ENCODE results near the gene COQ5. TPM values are rescaled to one million over a fixed set of nuclear protein-coding genes. Genes with fewer than 3 reads are reported as not detected.
A peak's percentile ranks its signal among the peaks of the same experiment; 100 is the strongest.
"Not testable (repeated sequence)": the region's sequence is repeated elsewhere in the genome, so short reads cannot be mapped to it uniquely, and the experiment has no call there.

COQ5 gene
- polyA plus RNA-seq, 1 donor from 2014 or later: 91.6 TPM

GRCh38 chr12:120534203-120534702 is 5.3 kb upstream of the COQ5 start, which contains the start of gene RNF10:
RNF10 (plus strand) TSS chr12:120534356; CDS start chr12:120534812, 456 bp downstream.
- H3K9ac ChIP-seq (ENCODE audit: low read length): peak within 1 kb of the TSS; percentile 96
- no peaks in the 10 kb centered on the region for H3K9me3 ChIP-seq (ENCODE audit: low read length)
- peak within 1 kb of the TSS; percentile 87 for H3K27ac ChIP-seq (ENCODE audit: low read length)
- no peaks in the 10 kb centered on the region for H3K27me3 ChIP-seq (ENCODE audit: insufficient read depth, low read depth, low read length)
- no peaks in the 10 kb centered on the region for H3F3A ChIP-seq (ENCODE audit: insufficient read depth, low read length, poor library complexity, severe bottlenecking)
- H3K36me3 ChIP-seq (ENCODE audit: insufficient read depth, low read length): no peaks in the 10 kb centered on the region
- peak within 1 kb of the TSS; percentile 100 for H3K4me3 ChIP-seq (ENCODE audit: low read length)
- TF ChIP-seq POLR2AphosphoS5 (IDR thresholded peaks at IDR 0.05) (peak; percentile 99), SMC3 (conservative IDR thresholded peaks at IDR 0.05; ENCODE audit: poor library complexity) (peak; percentile 14), CTCF (IDR thresholded peaks at IDR 0.05; ENCODE audit: poor library complexity, severe bottlenecking) (no peak), EP300 (conservative IDR thresholded peaks at IDR 0.05; ENCODE audit: poor library complexity, severe bottlenecking) (peak; percentile 40), TAF1 (IDR thresholded peaks at IDR 0.05; ENCODE audit: low read depth) (peak; percentile 75), EZH2 (IDR thresholded peaks at IDR 0.05; ENCODE audit: borderline replicate concordance, insufficient read depth, low read length, poor library complexity, severe bottlenecking) (no peak), REST (IDR thresholded peaks at IDR 0.05; ENCODE audit: borderline replicate concordance) (peak; percentile 75), RAD21 (conservative IDR thresholded peaks at IDR 0.05) (no peak), MXI1 (conservative IDR thresholded peaks at IDR 0.05; ENCODE audit: poor library complexity, severe bottlenecking) (peak; percentile 65)
- H4K20me1 ChIP-seq (ENCODE audit: insufficient read depth): peaks cover 15% of the 10 kb centered on the region
- H3K79me2 ChIP-seq (replicated peaks; ENCODE audit: insufficient read depth, low read length): peaks cover 48% of the 10 kb centered on the region
- H3K4me2 ChIP-seq (ENCODE audit: low read length): peak within 1 kb of the TSS; percentile 94
- H2AFZ ChIP-seq (ENCODE audit: low read depth, low read length): peak within 1 kb of the TSS; percentile 51
- H3K9me2 ChIP-seq (ENCODE audit: insufficient read depth, low read length): no peaks in the 10 kb centered on the region

DNA sequence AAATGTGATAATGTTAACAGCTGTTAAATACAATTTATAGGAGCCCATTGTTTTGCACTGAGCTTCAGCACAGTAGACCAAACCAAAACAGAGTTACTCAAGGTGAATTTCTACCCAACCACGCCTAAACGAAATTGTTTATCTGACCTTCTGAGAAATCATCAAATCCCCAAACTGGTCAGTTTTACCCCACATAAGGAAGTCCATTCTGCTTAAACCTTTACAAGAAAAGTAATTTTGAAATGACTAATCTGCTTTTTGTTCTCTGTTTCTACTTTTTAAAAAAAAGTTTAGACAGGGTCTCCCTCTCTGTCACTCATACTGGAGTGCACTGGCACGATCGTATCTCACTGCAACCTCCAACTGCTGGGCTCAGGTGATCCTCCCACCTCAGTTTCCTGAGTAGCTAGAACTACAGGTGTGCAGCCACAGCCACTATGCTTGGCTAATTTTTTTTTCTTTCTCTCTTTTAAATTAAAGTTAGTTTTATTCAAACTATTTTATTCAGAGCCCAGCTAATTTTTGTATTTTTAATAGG is 3.8 kb upstream of the COQ5 start:
- H3K79me2 ChIP-seq (replicated peaks; ENCODE audit: insufficient read depth, low read length): peaks cover 37% of the 10 kb centered on the region
- no peak overlapping the region for H3K4me2 ChIP-seq (ENCODE audit: low read length)
- H3K4me3 ChIP-seq (ENCODE audit: low read length): no peak overlapping the region
- H3K9ac ChIP-seq (ENCODE audit: low read length): no peak overlapping the region
- TF ChIP-seq POLR2AphosphoS5 (IDR thresholded peaks at IDR 0.05) (no peak), CTCF (IDR thresholded peaks at IDR 0.05; ENCODE audit: poor library complexity, severe bottlenecking) (no peak), EP300 (conservative IDR thresholded peaks at IDR 0.05; ENCODE audit: poor library complexity, severe bottlenecking) (no peak), TAF1 (IDR thresholded peaks at IDR 0.05; ENCODE audit: low read depth) (no peak), SMC3 (conservative IDR thresholded peaks at IDR 0.05; ENCODE audit: poor library complexity) (no peak), MXI1 (conservative IDR thresholded peaks at IDR 0.05; ENCODE audit: poor library complexity, severe bottlenecking) (no peak), REST (IDR thresholded peaks at IDR 0.05; ENCODE audit: borderline replicate concordance) (no peak), EZH2 (IDR thresholded peaks at IDR 0.05; ENCODE audit: borderline replicate concordance, insufficient read depth, low read length, poor library complexity, severe bottlenecking) (no peak), RAD21 (conservative IDR thresholded peaks at IDR 0.05) (no peak)
- no peaks in the 10 kb centered on the region for H3K9me2 ChIP-seq (ENCODE audit: insufficient read depth, low read length)
- no peak overlapping the region for H2AFZ ChIP-seq (ENCODE audit: low read depth, low read length)
- peaks cover 3% of the 10 kb centered on the region for H4K20me1 ChIP-seq (ENCODE audit: insufficient read depth)
- no peaks in the 10 kb centered on the region for H3K27me3 ChIP-seq (ENCODE audit: insufficient read depth, low read depth, low read length)
- H3F3A ChIP-seq (ENCODE audit: insufficient read depth, low read length, poor library complexity, severe bottlenecking): no peaks in the 10 kb centered on the region
- H3K27ac ChIP-seq (ENCODE audit: low read length): no peak overlapping the region
- H3K9me3 ChIP-seq (ENCODE audit: low read length): no peaks in the 10 kb centered on the region
- no peaks in the 10 kb centered on the region for H3K36me3 ChIP-seq (ENCODE audit: insufficient read depth, low read length)

DNA sequence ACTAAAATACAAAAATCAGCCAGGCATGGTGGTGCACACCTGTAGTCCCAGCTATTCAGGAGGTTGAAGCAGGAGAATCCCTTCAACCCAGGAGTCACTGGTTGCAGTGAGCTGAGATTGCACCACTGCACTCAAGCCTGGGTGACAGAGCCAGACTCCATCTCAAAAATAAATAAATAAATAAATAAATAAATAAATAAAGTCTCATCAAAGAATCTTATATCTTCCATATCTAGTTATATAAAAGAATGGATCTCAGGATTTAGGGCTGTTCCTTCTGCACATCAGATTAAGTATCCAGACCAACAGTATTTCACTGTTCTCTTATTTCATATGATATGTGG is 1.4 kb upstream of the COQ5 start:
- H2AFZ ChIP-seq (ENCODE audit: low read depth, low read length); H3K4me3 ChIP-seq (ENCODE audit: low read length); H3K9me3 ChIP-seq (ENCODE audit: low read length); H3K36me3 ChIP-seq (ENCODE audit: insufficient read depth, low read length); H3F3A ChIP-seq (ENCODE audit: insufficient read depth, low read length, poor library complexity, severe bottlenecking); H3K27ac ChIP-seq (ENCODE audit: low read length); H4K20me1 ChIP-seq (ENCODE audit: insufficient read depth); H3K9ac ChIP-seq (ENCODE audit: low read length); H3K27me3 ChIP-seq (ENCODE audit: insufficient read depth, low read depth, low read length); H3K9me2 ChIP-seq (ENCODE audit: insufficient read depth, low read length); H3K4me2 ChIP-seq (ENCODE audit: low read length): not testable (repeated sequence)
- peaks cover 16% of the 10 kb centered on the region for H3K79me2 ChIP-seq (replicated peaks; ENCODE audit: insufficient read depth, low read length)

Data from neural cell (in vitro differentiated cells).